Testis (tissue), 2 donors: ENCODE results near the gene PSMF1.

Source experiments
- POLR2A ChIP-seq: fragments of 450-650 bp; IDR thresholded peaks from one replicate; pipeline ENCODE4 v1.6.1; 2017; ENCODE audit warnings: antibody characterized with exemption, mild to moderate bottlenecking, moderate library complexity
- TF ChIP-seq, protein P1 (sequence below), 3 experiments: fragments of 450-650 bp in 2 of 3; fragments of 200-600 bp in 1 of 3; sonication (generic) in 1 of 3; IDR thresholded peaks; one replicate each; pipeline ENCODE4 v1.5.1; 2016 to 2019; ENCODE audit warnings: antibody characterized with exemption in 3 of 3, mild to moderate bottlenecking in 2 of 3, moderate library complexity in 1 of 3

DNA sequence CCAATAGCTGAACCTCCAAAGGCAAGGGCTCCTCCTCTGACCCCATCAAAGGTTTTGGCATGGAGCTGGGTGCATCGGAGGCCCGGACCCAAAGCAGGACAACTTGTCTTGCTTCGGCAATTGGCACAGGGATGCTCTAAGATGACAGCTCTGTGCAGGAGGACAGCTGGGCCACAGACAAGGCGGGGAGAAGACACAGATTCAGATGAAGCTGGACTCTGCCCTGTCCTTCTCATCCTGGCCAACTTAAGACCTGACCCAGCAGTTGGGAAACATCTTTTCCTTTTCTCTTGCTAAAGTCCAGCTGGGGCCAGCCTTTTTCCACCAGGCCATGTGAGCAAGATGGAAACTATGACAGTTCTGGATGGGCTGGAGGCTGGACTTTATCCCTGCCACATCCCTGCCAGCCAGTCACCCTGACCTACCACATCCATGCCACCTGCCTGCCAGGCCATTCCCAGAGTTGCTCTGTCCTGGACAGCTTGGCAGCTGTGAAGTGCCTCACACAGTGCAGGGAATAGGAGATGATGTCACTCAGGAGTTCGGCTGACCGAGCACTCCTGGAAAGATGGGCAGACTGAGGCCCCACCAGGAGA lies 12.7 kb upstream of the PSMF1 start:
- TF ChIP-seq, protein P1, sequence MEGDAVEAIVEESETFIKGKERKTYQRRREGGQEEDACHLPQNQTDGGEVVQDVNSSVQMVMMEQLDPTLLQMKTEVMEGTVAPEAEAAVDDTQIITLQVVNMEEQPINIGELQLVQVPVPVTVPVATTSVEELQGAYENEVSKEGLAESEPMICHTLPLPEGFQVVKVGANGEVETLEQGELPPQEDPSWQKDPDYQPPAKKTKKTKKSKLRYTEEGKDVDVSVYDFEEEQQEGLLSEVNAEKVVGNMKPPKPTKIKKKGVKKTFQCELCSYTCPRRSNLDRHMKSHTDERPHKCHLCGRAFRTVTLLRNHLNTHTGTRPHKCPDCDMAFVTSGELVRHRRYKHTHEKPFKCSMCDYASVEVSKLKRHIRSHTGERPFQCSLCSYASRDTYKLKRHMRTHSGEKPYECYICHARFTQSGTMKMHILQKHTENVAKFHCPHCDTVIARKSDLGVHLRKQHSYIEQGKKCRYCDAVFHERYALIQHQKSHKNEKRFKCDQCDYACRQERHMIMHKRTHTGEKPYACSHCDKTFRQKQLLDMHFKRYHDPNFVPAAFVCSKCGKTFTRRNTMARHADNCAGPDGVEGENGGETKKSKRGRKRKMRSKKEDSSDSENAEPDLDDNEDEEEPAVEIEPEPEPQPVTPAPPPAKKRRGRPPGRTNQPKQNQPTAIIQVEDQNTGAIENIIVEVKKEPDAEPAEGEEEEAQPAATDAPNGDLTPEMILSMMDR (IDR thresholded peaks at IDR 0.05) = no peak
- TF ChIP-seq POLR2A = no peak
